ENCODE results near the gene GIPC3.

- TF ChIP-seq CTCF (conservative IDR thresholded peaks at IDR 0.05; ENCODE audit: low read depth in 2 of 2) = no peak
- no peak for TF ChIP-seq EZH2 (IDR thresholded peaks at IDR 0.05; ENCODE audit: low read depth, unreplicated experiment)
- TF ChIP-seq CREB1 (CRISPR knock-in tag; IDR thresholded peaks at IDR 0.05; ENCODE audit: low read depth) = no peak
- no peak for TF ChIP-seq REST (IDR thresholded peaks at IDR 0.05; ENCODE audit: unreplicated experiment)
- TF ChIP-seq NANOG (IDR thresholded peaks at IDR 0.05; ENCODE audit: borderline replicate concordance) = no peak
- no peak for TF ChIP-seq ZNF331 (CRISPR knock-in tag; IDR thresholded peaks at IDR 0.05; ENCODE audit: low read depth)
- no peak for TF ChIP-seq EZH2phosphoT487 (IDR thresholded peaks at IDR 0.05; ENCODE audit: unreplicated experiment)
- no peak for TF ChIP-seq JUNB (IDR thresholded peaks at IDR 0.05; ENCODE audit: unreplicated experiment)
- TF ChIP-seq POLR2AphosphoS5 (IDR thresholded peaks at IDR 0.05; ENCODE audit: low read depth) = no peak
- TF ChIP-seq STAT1 (IDR thresholded peaks at IDR 0.05; ENCODE audit: unreplicated experiment) = no peak
- no peak for TF ChIP-seq ZNF114 (CRISPR knock-in tag; IDR thresholded peaks at IDR 0.05)
These were observed 35.7 kb downstream of the GIPC3 start for GRCh38 chr19:3620817-3621547.
